ENCODE results near the gene STXBP6.

The STXBP6 gene

GRCh38 chr14:25015761-25016160 is 34.2 kb downstream of the STXBP6 start:
- no peak for DNase-seq
- no peak for TF ChIP-seq GATA1 (IDR thresholded peaks at IDR 0.05; ENCODE audit: low read depth, low read length)

- no peak for TF ChIP-seq POLR2A (IDR thresholded peaks at IDR 0.05; ENCODE audit: low read length)
- no peak for TF ChIP-seq GATA1 (IDR thresholded peaks at IDR 0.05; ENCODE audit: low read depth, low read length)
Measured at GRCh38 chr14:25014440-25014839, 35.5 kb downstream of the STXBP6 start.

DNA sequence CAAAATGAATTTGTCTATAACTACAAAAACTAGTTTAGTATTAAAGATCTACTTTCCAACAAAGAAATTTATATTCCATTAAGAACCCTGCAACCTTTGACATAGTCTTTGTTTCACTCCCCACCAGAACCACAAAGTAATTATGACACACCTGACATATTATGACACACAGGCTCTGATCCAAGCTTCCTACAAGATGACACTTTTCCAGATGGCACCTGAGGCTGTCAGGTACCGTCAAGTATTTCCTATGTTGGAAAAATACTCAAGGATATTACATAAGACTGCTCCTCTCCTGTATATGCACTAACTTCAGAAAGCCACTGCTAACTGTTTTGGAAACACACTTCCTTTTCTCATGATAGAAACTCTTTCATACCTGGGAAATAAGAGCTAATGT is 38.9 kb downstream of the STXBP6 start:
- TF ChIP-seq GATA1 (IDR thresholded peaks at IDR 0.05; ENCODE audit: low read depth, low read length) = no peak
- TF ChIP-seq POLR2A (IDR thresholded peaks at IDR 0.05; ENCODE audit: low read length) = no peak
- DNase-seq = no peak

More at GRCh38 chr14:25014440-25014839, 35.5 kb downstream of the STXBP6 start:
- DNase-seq = no peak

DNA sequence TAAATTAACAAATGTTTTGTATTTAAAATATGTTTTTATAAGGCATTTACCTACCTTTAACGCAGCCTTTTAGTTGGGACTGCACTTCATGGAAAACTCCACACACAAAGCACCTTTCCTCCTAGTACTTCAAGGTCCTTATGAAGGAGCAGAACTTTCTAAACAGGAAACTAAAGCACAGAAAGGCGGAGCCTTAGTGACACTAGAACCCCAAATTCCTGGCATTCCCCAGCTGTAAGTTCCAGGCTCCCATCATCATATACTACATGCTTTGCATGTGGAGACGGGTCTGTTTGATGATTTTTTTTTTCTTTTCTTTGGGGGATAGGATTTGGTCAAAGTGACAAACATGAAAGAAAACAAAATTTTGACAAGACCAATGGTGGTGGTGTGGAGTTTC is 39.5 kb downstream of the STXBP6 start:
- TF ChIP-seq GATA1 (IDR thresholded peaks at IDR 0.05; ENCODE audit: low read depth, low read length) (no peak), POLR2A (IDR thresholded peaks at IDR 0.05; ENCODE audit: low read length) (no peak)
- DNase-seq = no peak

GRCh38 chr14:25009891-25010290 is 40.1 kb downstream of the STXBP6 start:
- DNase-seq = no peak
- no peak for TF ChIP-seq POLR2A (IDR thresholded peaks at IDR 0.05; ENCODE audit: low read length)
- TF ChIP-seq GATA1 (IDR thresholded peaks at IDR 0.05; ENCODE audit: low read depth, low read length) = no peak

GRCh38 chr14:25007832-25008231 is 42.1 kb downstream of the STXBP6 start:
- no peak for DNase-seq
- TF ChIP-seq GATA1 (IDR thresholded peaks at IDR 0.05; ENCODE audit: low read depth, low read length) (no peak), POLR2A (IDR thresholded peaks at IDR 0.05; ENCODE audit: low read length) (no peak)

DNA sequence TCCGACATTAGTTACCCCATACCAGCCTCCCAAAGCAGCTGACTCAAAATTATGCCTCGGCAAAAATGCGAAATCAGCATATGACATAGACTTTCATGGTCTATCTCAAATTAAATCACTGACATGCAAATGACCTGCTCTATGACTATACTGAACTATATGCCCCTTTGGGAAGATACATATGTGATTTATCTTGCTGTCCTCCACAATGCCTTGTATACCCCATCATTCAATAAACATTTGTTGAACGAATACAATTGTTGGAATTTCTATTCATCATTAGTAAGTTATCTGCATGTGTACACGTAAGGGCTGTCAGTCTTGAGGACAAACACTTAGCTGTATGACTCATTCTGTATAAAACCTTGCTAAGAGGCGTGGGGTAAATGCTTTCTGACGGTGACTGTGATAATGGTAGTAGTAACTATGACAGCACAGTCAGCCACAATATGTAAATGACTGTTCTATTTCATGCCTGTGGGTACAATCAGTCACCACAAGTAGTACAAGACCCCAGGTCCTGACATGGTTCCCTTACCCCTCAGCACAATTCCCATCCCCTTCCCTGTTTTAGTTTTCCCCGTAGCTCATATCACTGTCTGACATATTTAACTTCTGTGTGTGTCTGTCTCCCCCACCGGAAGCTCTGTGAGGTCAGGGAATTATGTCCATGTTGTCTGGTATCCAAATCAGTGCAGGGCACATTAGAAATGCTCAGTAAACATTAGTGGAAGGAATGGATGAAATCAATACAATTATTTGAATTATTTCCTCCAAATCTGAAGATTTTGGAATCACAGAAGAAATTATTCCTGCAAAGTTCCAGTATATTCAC is 42.8 kb downstream of the STXBP6 start:
- no peak for DNase-seq
- TF ChIP-seq GATA1 (IDR thresholded peaks at IDR 0.05; ENCODE audit: low read depth, low read length) (no peak), POLR2A (IDR thresholded peaks at IDR 0.05; ENCODE audit: low read length) (no peak)

DNA sequence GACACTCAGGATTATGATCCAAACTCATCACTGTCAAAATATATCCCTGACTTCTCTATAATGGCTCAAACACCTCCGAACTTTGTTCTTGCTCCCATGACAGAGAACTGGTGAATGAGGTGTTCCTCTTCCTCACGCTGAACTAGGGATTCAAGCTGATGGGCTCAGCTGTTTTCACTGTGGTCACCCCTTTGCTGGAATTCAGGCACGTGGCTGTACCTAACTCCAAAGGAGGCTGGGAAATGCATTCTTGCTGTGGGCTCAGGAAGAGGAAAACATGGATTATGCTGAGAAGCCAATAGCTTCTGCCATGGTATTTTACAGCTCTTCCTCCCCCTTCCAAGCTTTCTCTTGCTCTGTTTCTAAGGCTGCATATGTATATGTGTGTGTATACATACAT is 43.9 kb downstream of the STXBP6 start:
- no peak for DNase-seq
- TF ChIP-seq POLR2A (IDR thresholded peaks at IDR 0.05; ENCODE audit: low read length) = no peak
- no peak for TF ChIP-seq GATA1 (IDR thresholded peaks at IDR 0.05; ENCODE audit: low read depth, low read length)

DNA sequence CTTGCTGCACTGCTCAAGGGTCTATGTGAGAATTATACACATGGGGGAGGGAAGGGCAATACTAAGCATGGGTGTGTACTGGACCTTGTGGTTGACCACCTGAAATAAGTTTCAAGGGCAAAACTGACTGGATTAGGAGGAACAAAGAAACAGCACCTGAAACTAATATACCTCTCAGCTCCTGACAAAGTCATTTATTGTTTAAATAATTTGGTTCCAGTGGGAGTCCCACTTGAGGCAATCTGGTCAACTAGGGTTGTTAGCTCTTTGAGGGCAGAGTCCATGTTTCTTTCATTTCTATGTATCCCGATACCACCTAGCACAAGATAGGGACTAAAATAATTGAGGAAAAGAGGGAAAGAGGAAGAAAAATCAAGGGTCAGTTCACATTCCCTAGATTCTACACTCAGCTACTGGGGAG is 45.5 kb downstream of the STXBP6 start:
- no peak for DNase-seq
- no peak for TF ChIP-seq POLR2A (IDR thresholded peaks at IDR 0.05; ENCODE audit: low read length)
- TF ChIP-seq GATA1 (IDR thresholded peaks at IDR 0.05; ENCODE audit: low read depth, low read length) = no peak

- TF ChIP-seq POLR2A (IDR thresholded peaks at IDR 0.05; ENCODE audit: low read length) (no peak), GATA1 (IDR thresholded peaks at IDR 0.05; ENCODE audit: low read depth, low read length) (no peak)
- no peak for DNase-seq
Measured at GRCh38 chr14:25003537-25003936, 46.4 kb downstream of the STXBP6 start.

DNA sequence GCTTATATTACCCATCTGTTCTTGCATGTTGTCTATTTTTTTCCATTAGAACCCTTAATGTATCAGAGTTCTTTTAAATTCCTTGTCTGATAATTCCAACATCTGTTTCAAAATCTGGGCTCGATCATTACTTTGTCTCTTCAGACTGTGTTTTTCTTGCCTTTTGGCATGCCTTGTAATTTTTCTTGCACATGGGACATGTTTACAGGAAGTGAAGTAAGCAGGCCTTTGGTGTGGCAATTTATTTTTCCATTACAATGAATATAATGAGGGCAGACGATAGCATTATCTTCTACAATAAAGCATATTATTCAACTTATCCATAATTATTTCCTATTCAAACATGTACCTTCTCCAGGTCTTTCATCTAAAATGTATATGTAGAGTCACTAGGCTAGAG is 48.3 kb downstream of the STXBP6 start:
- DNase-seq = no peak
- no peak for TF ChIP-seq POLR2A (IDR thresholded peaks at IDR 0.05; ENCODE audit: low read length)
- TF ChIP-seq GATA1 (IDR thresholded peaks at IDR 0.05; ENCODE audit: low read depth, low read length) = no peak

- TF ChIP-seq GATA1 (IDR thresholded peaks at IDR 0.05; ENCODE audit: low read depth, low read length) = no peak
- TF ChIP-seq POLR2A (IDR thresholded peaks at IDR 0.05; ENCODE audit: low read length) = no peak
- no peak for DNase-seq
Measured at GRCh38 chr14:25001156-25001555, 48.8 kb downstream of the STXBP6 start.

- no peak for DNase-seq
Measured at GRCh38 chr14:24999157-24999556, 50.8 kb downstream of the STXBP6 start.

GRCh38 chr14:24996930-24997725 is 52.8 kb downstream of the STXBP6 start:
- DNase-seq = no peak
- TF ChIP-seq POLR2A (IDR thresholded peaks at IDR 0.05; ENCODE audit: low read length) (no peak), GATA1 (IDR thresholded peaks at IDR 0.05; ENCODE audit: low read depth, low read length) (no peak)

More at GRCh38 chr14:24999157-24999556, 50.8 kb downstream of the STXBP6 start:
- TF ChIP-seq POLR2A (IDR thresholded peaks at IDR 0.05; ENCODE audit: low read length) = no peak
- TF ChIP-seq GATA1 (IDR thresholded peaks at IDR 0.05; ENCODE audit: low read depth, low read length) = no peak

All from erythroblast (primary cell).